ENCODE results near the gene ANKS1B.

DNA sequence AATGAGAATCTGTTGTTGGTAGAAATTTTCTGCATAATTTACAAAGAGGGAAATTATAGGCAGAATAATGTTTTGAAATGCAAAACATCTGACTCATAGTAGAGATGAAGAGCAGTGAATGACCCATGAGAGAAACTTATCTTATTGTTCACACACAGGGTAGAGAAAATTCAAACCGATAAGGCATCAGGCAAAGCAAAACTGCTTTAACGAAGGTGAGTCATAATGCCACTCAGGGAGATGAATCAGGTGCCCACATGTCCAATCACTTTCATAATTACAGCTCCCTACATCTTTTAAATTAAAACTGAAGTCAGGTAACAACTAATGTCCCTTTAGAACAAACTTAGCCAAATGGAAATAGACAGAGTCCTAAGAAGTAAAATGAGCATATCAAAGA lies 602.7 kb downstream of the ANKS1B start:
- TF ChIP-seq, protein P1, sequence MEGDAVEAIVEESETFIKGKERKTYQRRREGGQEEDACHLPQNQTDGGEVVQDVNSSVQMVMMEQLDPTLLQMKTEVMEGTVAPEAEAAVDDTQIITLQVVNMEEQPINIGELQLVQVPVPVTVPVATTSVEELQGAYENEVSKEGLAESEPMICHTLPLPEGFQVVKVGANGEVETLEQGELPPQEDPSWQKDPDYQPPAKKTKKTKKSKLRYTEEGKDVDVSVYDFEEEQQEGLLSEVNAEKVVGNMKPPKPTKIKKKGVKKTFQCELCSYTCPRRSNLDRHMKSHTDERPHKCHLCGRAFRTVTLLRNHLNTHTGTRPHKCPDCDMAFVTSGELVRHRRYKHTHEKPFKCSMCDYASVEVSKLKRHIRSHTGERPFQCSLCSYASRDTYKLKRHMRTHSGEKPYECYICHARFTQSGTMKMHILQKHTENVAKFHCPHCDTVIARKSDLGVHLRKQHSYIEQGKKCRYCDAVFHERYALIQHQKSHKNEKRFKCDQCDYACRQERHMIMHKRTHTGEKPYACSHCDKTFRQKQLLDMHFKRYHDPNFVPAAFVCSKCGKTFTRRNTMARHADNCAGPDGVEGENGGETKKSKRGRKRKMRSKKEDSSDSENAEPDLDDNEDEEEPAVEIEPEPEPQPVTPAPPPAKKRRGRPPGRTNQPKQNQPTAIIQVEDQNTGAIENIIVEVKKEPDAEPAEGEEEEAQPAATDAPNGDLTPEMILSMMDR (IDR thresholded peaks at IDR 0.05; ENCODE audit: low read length): no peak
- no peak for TF ChIP-seq EZH2 (IDR thresholded peaks at IDR 0.05; ENCODE audit: borderline replicate concordance, low read length)

Data from OCI-LY1 (cell line).